ENCODE data around the gene RAD54L. TPM values are rescaled to one million over a fixed set of nuclear protein-coding genes. Genes with fewer than 3 reads are reported as not detected.
A peak's percentile ranks its signal among the peaks of the same experiment; 100 is the strongest.

Gene RAD54L
- total RNA-seq, 3 donors from 2014 or later: 1.8 to 4.9 TPM; not detected in 1

DNA sequence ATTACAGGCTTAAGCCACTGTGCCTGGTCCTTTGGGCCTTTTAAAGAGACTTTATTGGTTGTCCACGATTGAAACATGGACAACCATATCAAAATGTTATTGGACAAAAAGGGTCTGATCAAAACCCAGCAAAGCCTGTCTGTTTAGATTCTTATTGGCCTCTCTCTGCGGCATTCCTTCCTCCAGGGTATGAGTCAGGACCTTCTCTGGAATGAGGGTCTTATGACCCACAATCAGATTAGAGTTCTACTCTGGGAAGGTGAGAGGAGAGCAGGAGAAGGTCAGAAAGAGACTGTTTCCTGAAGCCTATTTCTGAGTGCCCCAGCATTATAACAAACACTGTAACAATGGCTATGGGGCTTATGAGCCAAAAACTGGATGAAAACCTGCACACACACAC, 36.5 kb upstream of the RAD54L start:
- no peaks in the 10 kb centered on the region for H3K4me1 ChIP-seq
- H3K36me3 ChIP-seq: no peaks in the 10 kb centered on the region
- H3K4me3 ChIP-seq: no peak overlapping the region
- no peaks in the 10 kb centered on the region for H3K9me3 ChIP-seq
- H3K27me3 ChIP-seq: no peaks in the 10 kb centered on the region
- DNase-seq (ENCODE audit: low spot score in 2 of 2): no peak
- TF ChIP-seq CTCF (IDR thresholded peaks at IDR 0.05): no peak
- TF ChIP-seq POLR2A (IDR thresholded peaks at IDR 0.05): no peak
- TF ChIP-seq POLR2AphosphoS5 (IDR thresholded peaks at IDR 0.05): no peak
- no peak overlapping the region for H3K27ac ChIP-seq
- intact Hi-C loops (cut with DNase I; ENCODE audit: low total_unique reads): no loop called here

GRCh38 chr1:46215504-46215903, 32.1 kb upstream of the RAD54L start:
- no peak for DNase-seq (ENCODE audit: low spot score in 2 of 2)
- Histone ChIP-seq H3K4me3 (no peak overlapping the region), H3K27me3 (no peaks in the 10 kb centered on the region), H3K4me1 (no peaks in the 10 kb centered on the region), H3K27ac (no peak overlapping the region), H3K9me3 (no peaks in the 10 kb centered on the region), H3K36me3 (no peaks in the 10 kb centered on the region)
- TF ChIP-seq POLR2AphosphoS5 (IDR thresholded peaks at IDR 0.05) (no peak), POLR2A (IDR thresholded peaks at IDR 0.05) (no peak), CTCF (IDR thresholded peaks at IDR 0.05) (no peak)
- intact Hi-C loops (cut with DNase I; ENCODE audit: low total_unique reads): no loop called here

GRCh38 chr1:46218443-46218842, 29.1 kb upstream of the RAD54L start:
- Histone ChIP-seq H3K4me1 (no peaks in the 10 kb centered on the region), H3K27ac (peak overlapping the region; percentile 76 to 78), H3K9me3 (no peaks in the 10 kb centered on the region), H3K4me3 (no peak overlapping the region), H3K36me3 (no peaks in the 10 kb centered on the region), H3K27me3 (no peaks in the 10 kb centered on the region)
- TF ChIP-seq POLR2A (IDR thresholded peaks at IDR 0.05) (no peak), POLR2AphosphoS5 (IDR thresholded peaks at IDR 0.05) (no peak), CTCF (IDR thresholded peaks at IDR 0.05) (no peak)
- intact Hi-C loops (cut with DNase I; ENCODE audit: low total_unique reads): no loop called here
- DNase-seq (ENCODE audit: low spot score in 2 of 2): no peak

- Histone ChIP-seq H3K4me1 (no peaks in the 10 kb centered on the region), H3K4me3 (no peak overlapping the region), H3K9me3 (no peaks in the 10 kb centered on the region), H3K36me3 (no peaks in the 10 kb centered on the region), H3K27me3 (no peaks in the 10 kb centered on the region), H3K27ac (no peak overlapping the region)
- intact Hi-C loops (cut with DNase I; ENCODE audit: low total_unique reads): no loop called here
- TF ChIP-seq CTCF (IDR thresholded peaks at IDR 0.05) (no peak), POLR2A (IDR thresholded peaks at IDR 0.05) (no peak), POLR2AphosphoS5 (IDR thresholded peaks at IDR 0.05) (no peak)
- DNase-seq (ENCODE audit: low spot score in 2 of 2): no peak
Measured at GRCh38 chr1:46219551-46220520, 27.7 kb upstream of the RAD54L start.

DNA sequence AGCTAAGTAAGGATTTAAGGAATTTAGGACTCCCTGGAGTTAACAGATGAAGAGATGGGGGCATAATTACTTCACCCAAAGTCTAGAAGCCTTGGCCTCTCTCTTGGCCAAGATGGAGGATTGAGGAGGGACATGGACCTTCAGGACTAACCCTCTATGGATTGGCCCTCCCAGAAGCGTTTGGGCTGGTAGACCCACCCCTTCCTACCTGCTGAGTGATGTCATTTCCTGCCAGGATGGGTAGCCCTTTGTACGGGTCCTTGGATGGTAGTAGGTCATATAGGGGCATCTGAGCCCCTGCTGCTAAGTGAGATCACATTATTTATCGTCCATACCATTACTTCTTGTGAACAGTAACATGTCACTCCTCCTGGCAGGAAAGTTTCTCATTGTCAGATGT, 26.8 kb upstream of the RAD54L start:
- Histone ChIP-seq H3K36me3 (no peaks in the 10 kb centered on the region), H3K4me3 (no peak overlapping the region), H3K27me3 (no peaks in the 10 kb centered on the region), H3K27ac (no peak overlapping the region), H3K4me1 (no peaks in the 10 kb centered on the region), H3K9me3 (no peaks in the 10 kb centered on the region)
- no peak for DNase-seq (ENCODE audit: low spot score in 2 of 2)
- intact Hi-C loops (cut with DNase I; ENCODE audit: low total_unique reads): no loop called here
- TF ChIP-seq POLR2A (IDR thresholded peaks at IDR 0.05): no peak

Data from breast epithelium (tissue), 4 donors.